Activated naive CD4-positive, alpha-beta T cell treated with anti-CD3 and anti-CD28 coated beads, Interleukin-2, amount 50 U/mL, for 72 hours (primary cell): Measurements from ENCODE around the gene RGS7BP. TPM values are rescaled to one million over a fixed set of nuclear protein-coding genes. Genes with fewer than 3 reads are reported as not detected.
A peak's percentile ranks its signal among the peaks of the same experiment; 100 is the strongest.

Experiments
- ATAC-seq, 2 donors: fragments of 150-1000 bp; cut with Tn5 transposase; 2 replicates each; pipeline ENCODE4 v1.10.0; 2021; ENCODE audit warnings: mild to moderate bottlenecking in 2 of 2, moderate library complexity in 2 of 2
- DNase-seq, 2 donors: peaks; one replicate each; pipeline ENCODE4 v3.0.0; 2021 to 2022; ENCODE audit warnings: low spot score in 2 of 2
- H3K27ac Mint-ChIP-seq, 2 donors: one replicate each; pipeline ENCODE4 v1.8.0; 2022; ENCODE audit warnings: mild to moderate bottlenecking in 2 of 2, mixed read lengths in 2 of 2
- H3K36me3 Mint-ChIP-seq, 2 donors: one replicate each; pipeline ENCODE4 v1.8.0; 2022; ENCODE audit warnings: mixed read lengths in 2 of 2
- H3K9me3 Mint-ChIP-seq, 2 donors: one replicate each; pipeline ENCODE4 v1.8.0; 2022; ENCODE audit warnings: mixed read lengths in 2 of 2
- total RNA-seq, 2 donors: library from RNA; stranded (reverse); gene quantifications; one replicate each; pipeline ENCODE4 v1.2.3, GENCODE V29; 2022

RGS7BP gene
- total RNA-seq, 2 donors from 2014 or later, result not detected

DNA sequence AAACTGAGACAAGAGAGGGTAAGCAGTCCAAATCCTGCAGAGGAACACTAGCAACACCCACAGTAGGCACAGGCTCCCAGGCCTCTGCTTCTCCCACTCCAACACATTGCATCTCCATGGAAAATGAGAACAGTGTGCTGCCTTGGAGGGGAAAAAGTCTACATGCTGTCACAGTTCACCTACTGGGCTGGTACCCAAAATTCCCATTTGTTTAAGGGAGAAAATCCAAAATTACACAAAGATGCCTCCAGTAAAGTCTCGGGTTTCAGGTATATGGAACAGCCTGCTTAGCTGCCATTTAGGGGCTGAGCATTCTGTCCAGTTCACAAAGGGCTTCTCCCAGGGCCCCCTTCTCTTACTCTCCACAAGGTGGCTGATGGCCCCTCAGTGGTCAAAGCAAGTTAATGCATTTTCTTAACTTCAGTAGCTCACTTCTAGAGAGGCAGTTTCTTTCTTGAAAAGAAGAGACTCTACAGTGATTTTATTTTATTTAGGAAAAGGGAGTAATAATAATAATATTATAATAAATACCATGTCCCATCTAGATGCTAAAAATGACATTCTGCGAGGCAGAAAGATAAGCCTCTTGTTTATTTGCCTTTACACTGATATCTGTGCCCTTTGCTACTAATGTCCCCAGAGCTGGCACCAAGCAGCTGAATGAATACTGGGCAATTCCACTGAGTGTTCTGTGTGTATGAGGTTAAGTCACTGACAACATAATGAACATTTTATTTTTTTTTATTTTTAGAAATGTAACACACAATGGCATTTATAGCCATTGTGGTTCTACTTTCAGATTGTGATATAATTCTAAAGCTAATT is 89.4 kb downstream of the RGS7BP start:
- Mint-ChIP-seq H3K36me3 (no peaks in the 10 kb centered on the region), H3K27ac (no peak overlapping the region), H3K9me3 (no peaks in the 10 kb centered on the region)
- DNase-seq (no peak), ATAC-seq (no peak)

- ATAC-seq (no peak), DNase-seq (no peak)
- Mint-ChIP-seq H3K36me3 (no peaks in the 10 kb centered on the region), H3K27ac (no peak overlapping the region), H3K9me3 (no peaks in the 10 kb centered on the region)
Observed at GRCh38 chr5:64599226-64599625, 93.4 kb downstream of the RGS7BP start.

GRCh38 chr5:64603676-64604075 is 97.9 kb downstream of the RGS7BP start:
- ATAC-seq (no peak), DNase-seq (no peak)
- H3K9me3 Mint-ChIP-seq, result no peaks in the 10 kb centered on the region
- no peak overlapping the region for H3K27ac Mint-ChIP-seq
- no peaks in the 10 kb centered on the region for H3K36me3 Mint-ChIP-seq

DNA sequence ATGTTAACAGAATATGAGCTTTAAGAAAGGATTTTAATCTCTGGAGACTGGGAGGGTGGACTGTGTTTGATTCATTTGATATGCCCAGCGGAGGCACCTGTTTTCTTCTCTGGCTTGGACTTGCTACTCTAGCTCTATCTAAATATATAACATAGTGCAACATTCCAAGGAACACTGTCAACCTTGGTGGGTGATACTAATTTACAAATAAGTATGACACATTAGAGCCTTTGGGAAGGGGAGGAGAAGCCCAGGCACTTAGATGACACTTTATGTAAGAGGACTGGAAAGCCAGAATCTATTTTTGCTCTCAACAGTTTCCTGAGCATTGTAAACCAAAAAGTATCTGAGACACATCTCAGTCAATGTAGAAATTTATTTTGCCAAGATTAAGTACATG is 101.1 kb downstream of the RGS7BP start:
- ATAC-seq, result no peak
- Mint-ChIP-seq H3K9me3 (no peaks in the 10 kb centered on the region), H3K36me3 (no peaks in the 10 kb centered on the region), H3K27ac (no peak overlapping the region)
- no peak for DNase-seq

DNA sequence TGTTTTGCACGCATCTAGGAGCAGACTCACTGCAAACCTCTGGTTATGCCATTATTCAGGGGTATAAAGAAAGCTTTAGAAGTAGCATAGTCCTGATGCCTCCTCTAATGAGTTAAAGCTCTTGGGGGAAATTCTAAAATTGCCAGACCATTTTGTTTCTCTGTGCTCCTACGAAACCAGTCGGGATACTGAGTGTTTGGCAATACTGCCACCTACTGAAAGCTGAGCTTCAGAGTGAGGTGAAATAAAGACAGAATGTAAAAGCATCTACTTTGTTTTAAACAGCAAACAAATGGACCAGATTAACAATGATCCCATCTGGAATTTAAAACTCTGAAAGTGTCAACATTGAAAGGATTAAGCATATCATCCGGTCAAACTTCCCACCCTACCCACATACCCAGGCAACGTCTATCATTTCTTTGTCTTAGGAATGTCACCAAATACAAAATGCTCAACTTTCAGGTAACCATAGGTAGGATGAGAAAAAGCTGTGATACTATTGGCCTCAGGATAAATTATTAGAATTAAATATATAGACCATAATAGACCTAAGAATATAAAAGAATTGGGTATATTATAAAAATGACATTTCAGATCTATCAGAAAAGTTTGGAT is 106.6 kb downstream of the RGS7BP start:
- DNase-seq (no peak), ATAC-seq (no peak)
- no peaks in the 10 kb centered on the region for H3K9me3 Mint-ChIP-seq
- H3K36me3 Mint-ChIP-seq, result no peaks in the 10 kb centered on the region
- H3K27ac Mint-ChIP-seq, result no peak overlapping the region

DNA sequence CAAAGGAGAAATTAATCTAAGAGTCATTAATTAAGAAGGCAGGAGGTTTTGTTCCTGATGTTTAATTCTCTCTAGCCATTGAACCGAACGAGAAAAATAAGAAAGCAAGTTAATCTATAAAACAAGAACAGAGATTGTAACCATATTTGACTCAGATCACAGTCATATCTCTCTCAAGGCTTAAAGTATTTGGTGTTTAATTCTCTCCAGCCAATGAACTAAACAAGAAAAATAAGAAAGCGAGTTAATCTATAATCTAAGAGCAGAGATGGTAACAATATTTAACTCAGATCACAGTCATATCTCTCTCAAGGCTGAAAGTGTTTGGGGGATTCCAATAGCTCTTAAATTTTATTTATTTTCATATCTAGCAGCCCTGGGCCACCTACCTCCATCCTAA is 110.1 kb downstream of the RGS7BP start:
- DNase-seq, result no peak
- no peaks in the 10 kb centered on the region for H3K9me3 Mint-ChIP-seq
- no peak for ATAC-seq
- no peak overlapping the region for H3K27ac Mint-ChIP-seq
- no peaks in the 10 kb centered on the region for H3K36me3 Mint-ChIP-seq

DNA sequence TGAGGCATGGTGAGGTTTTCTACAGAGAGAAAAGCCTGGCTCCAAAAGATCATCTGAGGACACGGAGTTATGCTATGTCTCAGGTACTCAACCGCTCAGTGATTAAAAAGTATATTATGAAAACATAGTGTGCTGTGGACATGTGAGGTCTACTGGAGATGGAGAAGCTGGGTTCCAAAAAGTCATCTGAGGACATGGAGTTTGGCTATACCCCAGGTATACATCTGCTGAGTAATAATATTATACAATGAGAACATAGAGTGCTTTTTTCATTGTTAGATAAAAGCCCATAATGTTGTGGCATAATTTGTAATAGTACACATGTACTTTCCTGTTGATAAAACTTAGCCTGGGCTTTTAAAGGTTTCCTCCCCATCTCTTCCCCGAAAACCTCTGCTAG is 113.8 kb downstream of the RGS7BP start:
- H3K9me3 Mint-ChIP-seq, result no peaks in the 10 kb centered on the region
- ATAC-seq (no peak), DNase-seq (no peak)
- H3K36me3 Mint-ChIP-seq, result no peaks in the 10 kb centered on the region
- H3K27ac Mint-ChIP-seq, result no peak overlapping the region

DNA sequence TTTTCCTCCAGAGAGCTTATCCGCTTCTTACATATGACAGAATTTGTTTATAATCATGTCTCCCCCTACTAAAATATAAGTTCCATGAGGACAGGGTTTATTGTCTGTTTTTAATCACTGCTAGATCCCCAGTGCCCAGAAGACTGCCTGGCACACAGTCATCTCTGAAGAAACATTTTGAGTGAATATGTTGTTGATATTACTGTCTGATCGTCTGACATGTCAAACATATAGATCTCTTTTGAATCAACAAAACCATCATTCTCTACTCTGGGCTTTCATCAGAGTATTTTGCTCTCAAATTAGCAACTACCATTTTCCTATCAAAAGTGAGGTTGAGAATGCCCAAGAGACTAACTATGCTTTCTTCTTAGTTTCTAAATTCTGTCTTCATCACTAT is 117.2 kb downstream of the RGS7BP start:
- peak in 1 of 2 donors; percentile 71 for ATAC-seq
- H3K9me3 Mint-ChIP-seq, result no peaks in the 10 kb centered on the region
- no peak overlapping the region for H3K27ac Mint-ChIP-seq
- no peak for DNase-seq
- H3K36me3 Mint-ChIP-seq, result no peaks in the 10 kb centered on the region

GRCh38 chr5:64625678-64626077 is 119.9 kb downstream of the RGS7BP start:
- H3K9me3 Mint-ChIP-seq, result no peaks in the 10 kb centered on the region
- H3K36me3 Mint-ChIP-seq, result no peaks in the 10 kb centered on the region
- no peak overlapping the region for H3K27ac Mint-ChIP-seq
- no peak for ATAC-seq
- DNase-seq, result no peak

DNA sequence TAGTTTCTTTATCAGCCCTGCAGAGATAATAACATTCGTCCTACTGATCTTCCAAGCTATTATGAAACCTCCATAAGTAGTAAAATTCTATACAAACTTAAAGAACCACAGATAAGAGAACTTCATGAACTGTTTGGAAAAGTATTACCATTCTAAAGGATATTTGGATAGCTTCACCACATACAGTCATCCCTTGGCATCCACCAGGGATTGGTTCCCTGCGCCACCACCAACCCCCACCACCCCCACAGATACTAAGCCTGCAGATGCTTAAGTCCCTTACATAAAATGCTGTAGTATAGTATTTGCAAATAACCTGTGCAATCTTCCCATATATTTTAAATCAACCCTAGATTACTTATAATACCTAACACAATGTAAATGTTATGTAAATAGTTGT is 123.1 kb downstream of the RGS7BP start:
- H3K9me3 Mint-ChIP-seq, result no peaks in the 10 kb centered on the region
- H3K36me3 Mint-ChIP-seq, result no peaks in the 10 kb centered on the region
- no peak overlapping the region for H3K27ac Mint-ChIP-seq
- no peak for ATAC-seq
- DNase-seq, result no peak

DNA sequence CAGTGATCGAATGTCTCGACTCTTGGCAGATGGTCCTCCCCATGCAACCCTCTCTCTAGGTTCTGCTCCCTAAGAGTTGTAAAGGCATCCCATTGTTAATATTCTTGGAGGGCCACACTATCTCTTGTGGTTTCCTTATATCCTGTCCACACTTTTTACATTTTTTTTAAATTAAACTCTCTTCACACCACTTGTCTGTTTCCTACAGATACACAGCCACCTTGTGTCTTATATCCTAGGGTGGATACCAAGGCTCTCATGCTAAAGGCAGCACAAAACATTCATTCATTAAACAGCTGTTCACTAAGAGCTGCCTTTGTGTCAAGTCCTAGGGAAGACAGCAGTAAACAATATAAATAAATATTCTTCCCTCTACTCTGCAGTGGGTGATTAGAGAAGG is 124.0 kb downstream of the RGS7BP start:
- DNase-seq, result no peak

DNA sequence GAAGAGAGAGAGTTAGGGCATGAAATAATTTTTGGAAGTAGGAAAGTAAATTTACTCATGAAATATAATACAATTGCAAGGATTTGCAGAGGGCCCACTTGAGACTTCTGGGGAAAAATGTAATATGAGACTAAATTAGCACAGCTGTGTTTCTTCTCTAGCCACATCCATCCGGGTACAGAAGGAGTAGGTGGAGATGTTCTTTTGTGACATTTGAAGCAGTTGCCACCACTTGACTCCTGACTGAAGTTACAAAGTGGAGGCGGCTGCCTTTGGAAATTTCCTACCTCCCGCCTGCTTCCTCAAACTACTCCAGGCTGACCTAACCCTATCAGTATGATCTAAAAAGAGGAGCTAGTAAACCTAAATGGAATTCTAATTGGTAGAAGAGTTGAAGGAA is 126.4 kb downstream of the RGS7BP start:
- Mint-ChIP-seq H3K36me3 (no peaks in the 10 kb centered on the region), H3K9me3 (no peaks in the 10 kb centered on the region), H3K27ac (no peak overlapping the region)
- DNase-seq (no peak), ATAC-seq (no peak)

More for the DNA sequence above, 124.0 kb downstream of the RGS7BP start:
- Mint-ChIP-seq H3K27ac (no peak overlapping the region), H3K36me3 (no peaks in the 10 kb centered on the region), H3K9me3 (no peaks in the 10 kb centered on the region)
- ATAC-seq, result no peak

- ATAC-seq, result no peak
- DNase-seq, result no peak
- H3K9me3 Mint-ChIP-seq, result no peaks in the 10 kb centered on the region
- H3K27ac Mint-ChIP-seq, result no peak overlapping the region
- no peaks in the 10 kb centered on the region for H3K36me3 Mint-ChIP-seq
Observed at GRCh38 chr5:64634997-64635686, 129.3 kb downstream of the RGS7BP start.

GRCh38 chr5:64637144-64637543 is 131.3 kb downstream of the RGS7BP start:
- no peak for ATAC-seq
- Mint-ChIP-seq H3K36me3 (no peaks in the 10 kb centered on the region), H3K27ac (no peak overlapping the region), H3K9me3 (no peaks in the 10 kb centered on the region)
- DNase-seq, result no peak

GRCh38 chr5:64637837-64638443 is 132.1 kb downstream of the RGS7BP start:
- ATAC-seq, result no peak
- Mint-ChIP-seq H3K36me3 (no peaks in the 10 kb centered on the region), H3K9me3 (no peaks in the 10 kb centered on the region), H3K27ac (no peak overlapping the region)
- no peak for DNase-seq

DNA sequence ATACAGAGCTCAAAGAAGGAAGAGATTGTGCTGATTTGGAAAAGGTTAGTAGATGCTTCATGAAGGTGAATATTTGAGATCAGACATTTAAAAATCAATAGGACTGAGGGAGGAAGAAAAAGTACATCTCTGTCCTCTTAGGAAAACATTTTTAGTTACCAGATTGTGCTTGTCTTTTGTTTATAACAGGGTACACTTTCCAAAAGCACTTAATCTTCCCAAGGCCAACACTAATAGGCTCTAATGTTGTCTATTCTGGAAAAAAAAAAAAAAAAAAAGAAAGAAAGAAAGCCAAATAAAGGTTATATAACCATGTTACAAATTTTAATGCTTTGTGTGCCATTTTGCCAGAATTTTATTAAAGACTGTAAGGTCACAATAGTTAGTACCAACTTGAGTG is 139.0 kb downstream of the RGS7BP start:
- Mint-ChIP-seq H3K9me3 (no peaks in the 10 kb centered on the region), H3K36me3 (no peaks in the 10 kb centered on the region), H3K27ac (no peak overlapping the region)
- no peak for ATAC-seq
- no peak for DNase-seq

GRCh38 chr5:64646169-64646568 is 140.4 kb downstream of the RGS7BP start:
- no peaks in the 10 kb centered on the region for H3K36me3 Mint-ChIP-seq
- ATAC-seq, result no peak
- no peaks in the 10 kb centered on the region for H3K9me3 Mint-ChIP-seq
- DNase-seq, result no peak
- no peak overlapping the region for H3K27ac Mint-ChIP-seq
